GM23338 (cell line): ENCODE measurements around the gene TP53I13. TPM values are rescaled to one million over a fixed set of nuclear protein-coding genes. Genes with fewer than 3 reads are reported as not detected.
A peak's percentile ranks its signal among the peaks of the same experiment; 100 is the strongest.

Experiments
- ATAC-seq: fragments of 200-7000 bp; cut with Tn5 transposase; 3 replicates; pipeline ENCODE4 v1.9.1; 2020
- DNase-seq: peaks from one replicate; pipeline ENCODE4 v3.0.0-alpha.2; 2015; ENCODE audit warnings: low spot score
- H2AFZ ChIP-seq: fragments of 200-600 bp; sonication (generic); 2 replicates; pipeline ENCODE4 v1.8.0; 2016; ENCODE audit warnings: antibody characterized with exemption, mild to moderate bottlenecking, moderate library complexity
- H3F3A ChIP-seq: fragments of 200-600 bp; sonication (generic); replicated peaks from 2 replicates; pipeline ENCODE4 v1.8.0; 2017; ENCODE audit warnings: antibody characterized with exemption, mixed run types, low read depth
- H3K27ac ChIP-seq: fragments of 200-600 bp; sonication (generic); 2 replicates; pipeline ENCODE4 v1.6.1; 2016; ENCODE audit warnings: low read depth
- H3K27me3 ChIP-seq: fragments of 200-600 bp; sonication (generic); 2 replicates; pipeline ENCODE4 v1.8.0; 2016; ENCODE audit warnings: mild to moderate bottlenecking, mixed run types, moderate library complexity; ENCODE audit not compliant: insufficient read depth
- H3K36me3 ChIP-seq: fragments of 200-600 bp; sonication (generic); 2 replicates; pipeline ENCODE4 v1.8.0; 2016; ENCODE audit warnings: mild to moderate bottlenecking; ENCODE audit not compliant: insufficient read depth
- H3K4me1 ChIP-seq: fragments of 200-600 bp; sonication (generic); 2 replicates; pipeline ENCODE4 v1.8.0; 2016; ENCODE audit warnings: mild to moderate bottlenecking, moderate library complexity; ENCODE audit not compliant: insufficient read depth
- H3K4me2 ChIP-seq: fragments of 200-600 bp; sonication (generic); 2 replicates; pipeline ENCODE4 v1.7.1; 2017; ENCODE audit warnings: mixed run types
- H3K4me3 ChIP-seq: fragments of 200-600 bp; sonication (generic); 2 replicates; pipeline ENCODE4 v1.6.1; 2016; ENCODE audit warnings: mixed run types
- H3K79me2 ChIP-seq: fragments of 200-600 bp; sonication (generic); replicated peaks from 2 replicates; pipeline ENCODE4 v1.8.0; 2017; ENCODE audit warnings: mild to moderate bottlenecking; ENCODE audit not compliant: insufficient read depth
- H3K9me2 ChIP-seq: fragments of 200-600 bp; sonication (generic); 2 replicates; pipeline ENCODE4 v1.8.0; 2017; ENCODE audit not compliant: insufficient read depth
- H4K20me1 ChIP-seq: fragments of 200-600 bp; sonication (generic); replicated peaks from 2 replicates; pipeline ENCODE4 v1.8.0; 2017; ENCODE audit warnings: mild to moderate bottlenecking; ENCODE audit not compliant: insufficient read depth
- H3K27ac Mint-ChIP-seq: 2 replicates; pipeline ENCODE4 v1.8.0; 2020; ENCODE audit warnings: inconsistent platforms, mild to moderate bottlenecking, moderate library complexity, mixed read lengths
- H3K27me3 Mint-ChIP-seq: 3 replicates; pipeline ENCODE4 v1.8.0; 2022; ENCODE audit warnings: low read depth, mild to moderate bottlenecking, moderate library complexity, mixed read lengths, inconsistent platforms; ENCODE audit not compliant: insufficient read depth, poor library complexity
- H3K36me3 Mint-ChIP-seq: 3 replicates; pipeline ENCODE4 v1.8.0; 2021; ENCODE audit warnings: low read depth, mild to moderate bottlenecking, inconsistent platforms, moderate library complexity, mixed read lengths
- H3K4me1 Mint-ChIP-seq: 3 replicates; pipeline ENCODE4 v1.8.0; 2020; ENCODE audit warnings: mild to moderate bottlenecking, inconsistent platforms, mixed read lengths
- H3K4me3 Mint-ChIP-seq: 3 replicates; pipeline ENCODE4 v1.8.0; 2021; ENCODE audit warnings: moderate library complexity, mild to moderate bottlenecking, inconsistent platforms, mixed read lengths
- H3K9me3 Mint-ChIP-seq: 3 replicates; pipeline ENCODE4 v1.8.0; 2020; ENCODE audit warnings: moderate library complexity, mild to moderate bottlenecking, inconsistent platforms, mixed read lengths
- CREB1 ChIP-seq: fragments of 250-450 bp; sonication (Bioruptor Pico); IDR thresholded peaks from 2 replicates; pipeline ENCODE4 v1.5.0; 2020; ENCODE audit warnings: low read depth, mild to moderate bottlenecking, moderate library complexity
- ETS1 ChIP-seq: IDR thresholded peaks from 2 replicates; pipeline ENCODE4 v1.6.1; 2016; ENCODE audit warnings: antibody characterized with exemption
- EZH2 ChIP-seq: fragments of 200-600 bp; sonication (generic); IDR thresholded peaks from one replicate; pipeline ENCODE4 v1.8.0; 2017; ENCODE audit warnings: antibody characterized with exemption, mild to moderate bottlenecking, low read depth; ENCODE audit not compliant: unreplicated experiment
- JUNB ChIP-seq: IDR thresholded peaks from one replicate; pipeline ENCODE4 v1.6.1; 2016; ENCODE audit warnings: antibody characterized with exemption; ENCODE audit not compliant: unreplicated experiment
- NANOG ChIP-seq: IDR thresholded peaks from 2 replicates; pipeline ENCODE4 v1.6.1; 2016; ENCODE audit warnings: antibody characterized with exemption, borderline replicate concordance
- POLR2AphosphoS5 ChIP-seq: IDR thresholded peaks from 2 replicates; pipeline ENCODE4 v1.6.1; 2016; ENCODE audit warnings: antibody characterized with exemption, low read depth
- REST ChIP-seq: IDR thresholded peaks from one replicate; pipeline ENCODE4 v1.6.1; 2018; ENCODE audit warnings: antibody characterized with exemption; ENCODE audit not compliant: unreplicated experiment
- STAT1 ChIP-seq: IDR thresholded peaks from one replicate; pipeline ENCODE4 v1.6.1; 2016; ENCODE audit warnings: antibody characterized with exemption; ENCODE audit not compliant: unreplicated experiment
- ZNF114 ChIP-seq: fragments of 250-450 bp; sonication (Bioruptor Pico); IDR thresholded peaks from 2 replicates; pipeline ENCODE4 v1.5.0; 2020; ENCODE audit warnings: mild to moderate bottlenecking, moderate library complexity
- ZNF331 ChIP-seq: fragments of 250-450 bp; sonication (Bioruptor Pico); IDR thresholded peaks from 2 replicates; pipeline ENCODE4 v1.5.0; 2020; ENCODE audit warnings: low read depth, mild to moderate bottlenecking, moderate library complexity
- ZNF462 ChIP-seq: fragments of 250-450 bp; sonication (Bioruptor Pico); IDR thresholded peaks from 2 replicates; pipeline ENCODE4 v1.5.0; 2020; ENCODE audit warnings: mild to moderate bottlenecking, moderate library complexity
- polyA plus RNA-seq: library from polyadenylated mRNA; unstranded; fragments of >200 nt; fragmentation: Nextera tagmentation; extraction: Ambion mirVana; gene quantifications from 2 replicates; pipeline ENCODE4 v1.2.1, GENCODE V29; 2016
- total RNA-seq: library from RNA; depleted of rRNA; stranded (reverse); fragments of >200 nt; shearing (Covaris generic); gene quantifications from 2 replicates; pipeline ENCODE4 v1.2.3, GENCODE V29; 2014

The TP53I13 gene
- total and polyA plus RNA-seq, 2 experiments from 2014 or later: 21.0 to 38.9 TPM

- ATAC-seq (peak; percentile 17), DNase-seq (peak; percentile 67)
- H3K27me3 Mint-ChIP-seq: peaks cover 50% of the 10 kb centered on the region
- Histone ChIP-seq H3K27me3 (peaks cover 52% of the 10 kb centered on the region), H3K4me2 (peak within 1 kb of the TSS; percentile 96), H3K27ac (no peak within 1 kb of the TSS), H2AFZ (peak within 1 kb of the TSS; percentile 97), H3K4me1 (peaks cover 11% of the 10 kb centered on the region), H4K20me1 (peaks cover 8% of the 10 kb centered on the region), H3F3A (peaks cover 19% of the 10 kb centered on the region), H3K36me3 (no peaks in the 10 kb centered on the region), H3K9me2 (no peaks in the 10 kb centered on the region), H3K4me3 (peak within 1 kb of the TSS; percentile 87), H3K79me2 (no peaks in the 10 kb centered on the region)
- TF ChIP-seq EZH2 (no peak), POLR2AphosphoS5 (no peak), NANOG (no peak), ZNF114 (CRISPR knock-in tag) (no peak), REST (no peak), STAT1 (no peak), JUNB (no peak), ETS1 (no peak), CREB1 (no peak), ZNF331 (CRISPR knock-in tag) (no peak)
- H3K4me1 Mint-ChIP-seq: peaks cover 10% of the 10 kb centered on the region
- no peaks in the 10 kb centered on the region for H3K9me3 Mint-ChIP-seq
- H3K27ac Mint-ChIP-seq: no peak within 1 kb of the TSS
- H3K36me3 Mint-ChIP-seq: peaks cover 6% of the 10 kb centered on the region; the same call in 1 of the 3 replicates
- peak within 1 kb of the TSS; percentile 93 for H3K4me3 Mint-ChIP-seq
Measured at GRCh38 chr17:29566473-29567303, 1.8 kb upstream of the TP53I13 start, which contains the start of gene ABHD15. TSS of gene ABHD15 (minus strand) at chr17:29567037. CDS start at chr17:29566966, 71 bp downstream.

GRCh38 chr17:29567304-29567553 is 1.3 kb upstream of the TP53I13 start:
- Mint-ChIP-seq H3K27me3 (peaks cover 50% of the 10 kb centered on the region), H3K27ac (no peak overlapping the region), H3K4me1 (peaks cover 10% of the 10 kb centered on the region), H3K4me3 (peak overlapping the region; percentile 93; the same call in 2 of the 3 replicates), H3K9me3 (no peaks in the 10 kb centered on the region), H3K36me3 (peaks cover 6% of the 10 kb centered on the region; the same call in 1 of the 3 replicates)
- H3K79me2 ChIP-seq: no peaks in the 10 kb centered on the region
- no peak overlapping the region for H3K27ac ChIP-seq
- DNase-seq: peak; percentile 62
- peak overlapping the region; percentile 87 for H3K4me3 ChIP-seq
- peaks cover 8% of the 10 kb centered on the region for H4K20me1 ChIP-seq
- peaks cover 23% of the 10 kb centered on the region for H3F3A ChIP-seq
- ATAC-seq: peak; percentile 7
- peaks cover 11% of the 10 kb centered on the region for H3K4me1 ChIP-seq
- H3K9me2 ChIP-seq: no peaks in the 10 kb centered on the region
- H3K36me3 ChIP-seq: no peaks in the 10 kb centered on the region
- H3K27me3 ChIP-seq: peaks cover 57% of the 10 kb centered on the region
- peak overlapping the region; percentile 97 for H2AFZ ChIP-seq
- H3K4me2 ChIP-seq: peak overlapping the region; percentile 96
- TF ChIP-seq STAT1 (no peak), JUNB (no peak), ZNF462 (CRISPR knock-in tag) (no peak)
